Measurements from ENCODE around the gene CIAO2A.
"Not testable (repeated sequence)": the region's sequence is repeated elsewhere in the genome, so short reads cannot be mapped to it uniquely, and the experiment has no call there.

CIAO2A gene

GRCh38 chr15:64068133-64068532 is 25.5 kb downstream of the CIAO2A start:
- Mint-ChIP-seq H3K27ac (no peak overlapping the region), H3K9me3 (no peaks in the 10 kb centered on the region), H3K4me1 (peaks cover 10% of the 10 kb centered on the region), H3K36me3 (peaks cover 15% of the 10 kb centered on the region), H3K4me3 (no peak overlapping the region)
- DNase-seq (ENCODE audit: low spot score in 2 of 2) (no peak), ATAC-seq (peak; percentile 42)

- Mint-ChIP-seq H3K36me3 (peaks cover 9% of the 10 kb centered on the region), H3K4me1 (peaks cover 10% of the 10 kb centered on the region), H3K9me3 (no peaks in the 10 kb centered on the region), H3K4me3 (no peak overlapping the region), H3K27ac (no peak overlapping the region)
- peak; percentile 86 for ATAC-seq
- peak; percentile 63 to 88 for DNase-seq (ENCODE audit: low spot score in 2 of 2)
Observed at GRCh38 chr15:64067564-64068030, 26.0 kb downstream of the CIAO2A start.

DNA sequence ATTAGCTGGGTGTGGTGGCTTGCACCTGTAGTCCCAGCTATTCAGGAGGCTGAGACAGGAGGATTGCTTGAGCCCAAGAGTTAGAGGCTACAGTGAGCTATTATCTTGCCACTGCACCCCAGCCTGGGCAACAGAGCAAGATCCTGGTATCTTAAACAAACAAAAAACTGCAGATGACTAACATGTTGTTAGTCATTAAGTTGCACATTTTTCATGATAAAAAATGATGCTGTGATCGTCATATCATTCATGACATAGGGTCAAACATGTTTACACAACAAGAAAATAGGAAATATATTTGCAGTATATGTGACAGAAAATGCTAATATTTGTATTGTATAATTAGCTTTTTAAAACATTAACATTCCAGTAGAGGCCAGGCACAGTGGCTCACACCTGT is 27.2 kb downstream of the CIAO2A start:
- H3K9me3 Mint-ChIP-seq, result no peaks in the 10 kb centered on the region
- no peak overlapping the region for H3K4me3 Mint-ChIP-seq
- no peaks in the 10 kb centered on the region for H3K36me3 Mint-ChIP-seq
- H3K27ac Mint-ChIP-seq, result no peak overlapping the region
- peaks cover 10% of the 10 kb centered on the region for H3K4me1 Mint-ChIP-seq
- ATAC-seq (no peak), DNase-seq (ENCODE audit: low spot score in 2 of 2) (no peak)

GRCh38 chr15:64060716-64061115 is 32.9 kb downstream of the CIAO2A start:
- no peak overlapping the region for H3K27ac Mint-ChIP-seq
- H3K36me3 Mint-ChIP-seq, result no peaks in the 10 kb centered on the region
- no peaks in the 10 kb centered on the region for H3K4me1 Mint-ChIP-seq
- no peaks in the 10 kb centered on the region for H3K9me3 Mint-ChIP-seq
- DNase-seq (ENCODE audit: low spot score in 2 of 2) (no peak), ATAC-seq (no peak)
- H3K4me3 Mint-ChIP-seq, result no peak overlapping the region

DNA sequence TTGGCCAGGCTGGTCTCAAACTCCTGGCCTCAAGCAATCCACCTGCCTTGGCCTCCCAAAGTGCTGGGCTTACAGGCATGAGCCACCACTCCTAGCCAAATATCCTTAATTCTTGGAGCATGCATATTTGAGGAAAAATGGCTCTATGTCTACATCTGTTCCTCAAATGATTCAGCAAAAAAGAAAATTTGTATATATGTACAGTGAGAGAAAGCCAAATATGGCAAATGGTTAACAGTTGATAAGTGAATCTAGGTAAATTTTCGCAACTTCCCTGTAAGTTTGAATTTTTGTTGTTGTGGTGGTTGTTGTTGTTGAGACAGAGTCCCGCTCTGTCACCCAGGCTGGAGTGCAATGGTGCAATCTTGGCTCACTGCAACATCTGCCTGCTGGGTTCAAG is 34.5 kb downstream of the CIAO2A start:
- H3K27ac Mint-ChIP-seq; H3K4me3 Mint-ChIP-seq; DNase-seq (ENCODE audit: low spot score in 2 of 2); ATAC-seq; H3K4me1 Mint-ChIP-seq; H3K9me3 Mint-ChIP-seq; H3K36me3 Mint-ChIP-seq: not testable (repeated sequence)

DNA sequence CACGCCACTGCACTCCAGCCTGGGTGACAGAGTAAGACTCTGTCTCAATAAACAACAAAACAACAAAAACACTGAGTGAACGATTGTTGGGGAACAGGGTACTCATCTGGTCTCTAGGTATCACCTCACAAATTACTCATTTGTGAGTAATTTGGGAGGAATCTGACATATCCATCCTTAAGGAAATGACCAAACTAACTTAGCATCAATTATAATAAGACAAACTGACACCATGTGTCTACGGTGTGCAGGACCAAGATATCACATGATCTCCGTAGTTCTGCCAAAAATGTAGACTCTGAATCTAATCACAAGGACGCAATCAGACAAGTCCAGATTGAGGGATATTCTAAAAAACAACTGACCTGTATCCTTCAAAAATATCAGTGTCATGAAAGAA is 35.4 kb downstream of the CIAO2A start:
- no peaks in the 10 kb centered on the region for H3K36me3 Mint-ChIP-seq
- no peak overlapping the region for H3K27ac Mint-ChIP-seq
- H3K9me3 Mint-ChIP-seq, result no peaks in the 10 kb centered on the region
- DNase-seq (ENCODE audit: low spot score in 2 of 2), result no peak
- ATAC-seq, result no peak
- H3K4me1 Mint-ChIP-seq, result no peaks in the 10 kb centered on the region
- H3K4me3 Mint-ChIP-seq, result no peak overlapping the region

DNA sequence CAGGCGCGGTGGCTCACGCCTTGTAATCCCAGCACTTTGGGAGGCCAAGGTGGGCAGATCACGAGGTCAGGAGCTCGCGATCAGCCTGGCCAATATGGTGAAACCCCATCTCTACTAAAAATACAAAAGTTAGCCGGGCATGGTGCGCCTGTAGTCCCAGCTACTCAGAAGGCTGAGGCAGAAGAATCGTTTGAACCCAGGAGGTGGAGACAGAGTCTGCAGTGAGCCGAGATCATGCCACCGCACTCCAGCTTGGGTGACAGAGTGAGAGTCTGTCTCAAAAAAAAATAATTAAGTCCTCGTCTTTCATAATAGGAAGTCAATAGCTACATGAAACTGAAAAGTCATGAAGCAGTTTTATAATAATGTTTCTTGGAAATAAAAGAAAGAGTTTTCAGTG is 40.0 kb downstream of the CIAO2A start:
- H3K27ac Mint-ChIP-seq; DNase-seq (ENCODE audit: low spot score in 2 of 2); ATAC-seq; H3K9me3 Mint-ChIP-seq; H3K4me3 Mint-ChIP-seq; H3K4me1 Mint-ChIP-seq; H3K36me3 Mint-ChIP-seq: not testable (repeated sequence)

DNA sequence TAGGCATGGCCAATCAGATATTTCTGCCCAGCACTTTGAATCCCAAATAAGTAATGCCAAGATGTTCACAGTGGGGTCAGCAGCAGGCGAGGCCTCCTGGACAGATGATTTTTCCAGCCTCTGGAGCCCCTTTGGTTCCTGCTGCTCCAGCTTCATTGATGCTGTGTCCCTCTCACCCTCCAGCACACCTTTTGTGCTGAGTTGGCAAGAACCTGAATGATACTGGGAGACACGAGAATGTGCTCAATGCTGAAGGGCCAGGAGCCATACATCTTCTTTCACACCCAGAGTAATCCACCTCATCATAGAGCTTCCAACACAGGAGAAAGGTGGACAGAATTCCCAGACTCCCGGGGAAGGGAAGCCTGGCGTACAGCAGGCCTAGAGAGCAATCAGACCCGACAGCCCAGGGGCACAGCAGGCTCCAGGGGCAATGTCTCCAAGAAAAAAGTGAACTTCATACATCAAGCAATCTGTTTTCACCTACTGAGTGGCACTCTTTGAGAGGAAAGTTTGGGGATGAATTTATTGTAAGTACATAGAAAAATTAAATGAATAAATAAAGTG is 40.6 kb downstream of the CIAO2A start:
- Mint-ChIP-seq H3K27ac (no peak overlapping the region), H3K4me1 (no peaks in the 10 kb centered on the region), H3K36me3 (no peaks in the 10 kb centered on the region), H3K4me3 (no peak overlapping the region), H3K9me3 (no peaks in the 10 kb centered on the region)
- no peak for DNase-seq (ENCODE audit: low spot score in 2 of 2)
- ATAC-seq, result no peak

DNA sequence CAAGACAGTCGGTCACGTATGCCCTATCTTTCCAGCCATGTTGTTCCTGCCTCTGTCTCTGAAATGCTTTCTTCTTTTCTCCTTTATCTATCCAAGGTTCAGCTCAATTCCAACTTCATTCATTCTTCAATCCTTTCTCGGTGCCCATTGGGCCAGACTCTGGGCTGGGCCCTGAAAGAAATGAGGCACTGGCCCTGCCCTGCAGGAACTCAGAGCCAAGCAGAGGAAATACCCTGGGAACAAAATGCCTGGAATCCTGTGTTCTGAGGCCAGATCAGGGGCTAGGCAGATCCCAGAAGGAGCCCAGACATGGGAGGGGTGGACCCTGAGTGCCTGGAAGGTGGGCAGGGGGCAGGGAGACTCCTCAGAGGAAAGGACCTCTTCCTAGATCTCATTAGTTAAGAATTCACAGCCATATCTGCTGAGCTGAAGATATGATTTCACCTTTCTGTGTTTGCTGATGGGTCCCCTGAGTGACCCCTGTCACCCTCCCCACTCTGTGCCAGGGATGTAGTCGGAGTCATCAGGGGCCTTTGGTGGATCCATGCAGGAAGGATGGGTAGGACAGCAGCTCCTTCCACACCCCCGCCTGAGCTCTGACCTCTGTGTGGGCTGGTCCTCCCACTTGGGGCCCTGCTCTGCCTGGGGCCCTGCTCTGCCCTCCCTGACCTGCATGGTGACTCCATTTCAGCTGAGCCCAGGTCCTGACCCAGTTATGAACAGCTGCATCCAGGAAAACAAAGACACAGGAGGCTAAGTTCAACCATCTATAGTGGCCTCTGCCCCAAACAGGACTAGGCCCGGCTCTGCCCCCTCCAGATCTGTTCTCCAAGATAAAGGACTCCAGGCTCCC is 42.0 kb downstream of the CIAO2A start:
- DNase-seq (ENCODE audit: low spot score in 2 of 2) (no peak), ATAC-seq (no peak)
- H3K4me3 Mint-ChIP-seq, result no peak overlapping the region
- no peak overlapping the region for H3K27ac Mint-ChIP-seq
- H3K4me1 Mint-ChIP-seq, result peaks cover 3% of the 10 kb centered on the region
- no peaks in the 10 kb centered on the region for H3K9me3 Mint-ChIP-seq
- no peaks in the 10 kb centered on the region for H3K36me3 Mint-ChIP-seq

DNA sequence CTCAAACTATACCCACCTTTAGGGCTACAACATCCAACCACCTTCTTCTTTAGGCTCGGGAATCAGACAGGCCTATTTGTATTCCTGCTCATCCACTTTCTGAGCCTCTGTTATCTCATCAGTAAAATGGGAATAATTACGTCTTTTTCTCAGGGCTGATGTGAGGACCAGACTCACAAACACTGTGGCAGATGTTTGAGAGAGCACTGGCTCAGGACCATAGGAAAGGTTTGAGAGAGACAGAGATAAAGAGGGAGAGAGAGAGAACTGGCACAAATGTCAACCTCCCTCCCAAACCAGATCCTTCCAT is 42.6 kb downstream of the CIAO2A start:
- no peak for ATAC-seq
- Mint-ChIP-seq H3K27ac (no peak overlapping the region), H3K4me1 (peaks cover 6% of the 10 kb centered on the region), H3K9me3 (no peaks in the 10 kb centered on the region), H3K4me3 (no peak overlapping the region), H3K36me3 (no peaks in the 10 kb centered on the region)
- DNase-seq (ENCODE audit: low spot score in 2 of 2), result no peak

- H3K27ac Mint-ChIP-seq, result no peak overlapping the region
- no peaks in the 10 kb centered on the region for H3K9me3 Mint-ChIP-seq
- no peak for ATAC-seq
- no peak for DNase-seq (ENCODE audit: low spot score in 2 of 2)
- H3K36me3 Mint-ChIP-seq, result no peaks in the 10 kb centered on the region
- no peak overlapping the region for H3K4me3 Mint-ChIP-seq
- H3K4me1 Mint-ChIP-seq, result peaks cover 8% of the 10 kb centered on the region
Observed at GRCh38 chr15:64050281-64051092, 43.2 kb downstream of the CIAO2A start.

DNA sequence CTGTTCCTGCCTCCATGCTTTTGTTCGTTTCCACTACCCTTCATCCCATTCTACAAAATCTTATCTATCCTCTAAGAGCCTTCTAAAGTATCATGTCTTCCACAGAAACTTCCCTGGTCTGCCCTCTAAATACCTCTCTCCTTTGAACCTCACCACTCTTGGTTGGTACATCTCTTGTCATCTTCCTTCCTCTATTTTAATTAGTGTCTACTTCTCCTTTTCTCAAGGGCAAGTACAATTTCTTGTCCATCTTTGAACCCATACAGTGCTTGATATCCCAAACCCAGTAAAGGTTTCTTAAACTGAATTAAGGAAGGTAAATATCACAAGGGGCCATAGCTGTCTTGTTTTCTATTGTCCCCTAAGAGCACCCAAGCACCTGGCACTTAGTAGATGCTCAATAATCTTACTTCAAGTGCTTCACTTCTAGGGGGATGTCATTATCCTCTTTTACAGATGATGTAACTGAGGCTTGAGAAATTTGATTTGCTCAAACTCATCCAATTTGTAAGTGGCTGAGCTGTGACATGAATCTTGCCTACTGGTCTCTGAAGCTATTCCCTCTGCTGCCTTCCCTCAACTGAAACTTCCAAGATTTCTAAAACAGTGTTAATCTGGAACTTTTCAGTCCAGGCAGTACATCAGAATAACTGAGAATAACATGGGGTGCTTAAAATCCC is 44.7 kb downstream of the CIAO2A start:
- peaks cover 19% of the 10 kb centered on the region for H3K4me1 Mint-ChIP-seq
- H3K4me3 Mint-ChIP-seq, result no peak overlapping the region
- no peaks in the 10 kb centered on the region for H3K9me3 Mint-ChIP-seq
- no peak overlapping the region for H3K27ac Mint-ChIP-seq
- DNase-seq (ENCODE audit: low spot score in 2 of 2) (no peak), ATAC-seq (no peak)
- H3K36me3 Mint-ChIP-seq, result no peaks in the 10 kb centered on the region

DNA sequence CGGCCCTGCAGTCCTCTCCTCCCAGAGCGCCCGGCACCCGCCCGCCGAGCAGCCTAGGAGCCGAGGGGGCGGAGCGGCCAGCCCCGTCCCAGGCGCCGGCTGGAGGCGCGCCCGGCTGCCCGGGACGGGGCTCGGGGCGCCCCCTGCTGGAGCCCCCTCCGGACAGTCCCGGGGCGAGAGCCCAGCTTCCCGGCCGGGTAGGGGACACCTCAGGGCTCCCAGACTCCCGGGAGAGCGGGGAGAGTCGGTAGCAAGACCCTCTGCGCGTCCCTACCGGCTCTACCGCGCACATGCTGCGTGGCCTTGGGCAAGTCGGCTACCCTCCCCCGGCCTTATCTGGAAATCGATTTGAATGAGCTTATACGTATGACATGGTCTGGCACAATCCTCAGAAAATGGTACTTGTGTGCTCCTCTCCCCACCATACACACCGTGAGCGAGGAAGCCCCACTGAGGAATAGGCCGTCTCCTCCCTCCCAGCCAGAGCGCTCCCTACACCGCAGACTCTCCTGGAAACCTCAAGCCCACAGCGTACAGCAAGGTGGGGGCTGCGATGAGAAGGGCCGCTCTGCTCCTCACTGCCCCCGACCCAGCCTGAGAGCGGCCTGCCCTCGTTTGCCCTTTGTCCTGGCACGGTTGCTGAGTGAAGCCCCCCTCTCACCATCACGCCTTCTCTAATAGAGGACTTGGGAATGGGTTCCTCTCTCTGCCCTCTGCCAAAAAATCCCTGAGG is 47.1 kb downstream of the CIAO2A start, which contains the start of gene DAPK2:
DAPK2 (minus strand) TSS at position 65 of the 733 bp plus-strand sequence. CDS start 6,224 bp downstream, outside the sequence.
- peak within 1 kb of the TSS; percentile 21 for H3K27ac Mint-ChIP-seq
- ATAC-seq (peak; percentile 92), DNase-seq (ENCODE audit: low spot score in 2 of 2) (peak; percentile 77 to 83)
- peaks cover 19% of the 10 kb centered on the region for H3K4me1 Mint-ChIP-seq
- no peaks in the 10 kb centered on the region for H3K36me3 Mint-ChIP-seq
- peak within 1 kb of the TSS; percentile 64 for H3K4me3 Mint-ChIP-seq
- no peaks in the 10 kb centered on the region for H3K9me3 Mint-ChIP-seq

- Mint-ChIP-seq H3K27ac (no peak overlapping the region), H3K4me3 (peak overlapping the region; percentile 64), H3K9me3 (no peaks in the 10 kb centered on the region), H3K4me1 (peaks cover 19% of the 10 kb centered on the region), H3K36me3 (no peaks in the 10 kb centered on the region)
- DNase-seq (ENCODE audit: low spot score in 2 of 2) (peak; percentile 15 to 65), ATAC-seq (peak; percentile 58)
Observed at GRCh38 chr15:64045774-64046420, 47.7 kb downstream of the CIAO2A start.

All from stimulated activated effector memory CD8-positive, alpha-beta T cell treated with anti-CD3 and anti-CD28 coated beads, Interleukin-12 subunit alpha, Interleukin-12 subunit beta, amount 100 ng/mL, for 72 hours (primary cell).